ENCODE data around the gene TNNI3.

DNA sequence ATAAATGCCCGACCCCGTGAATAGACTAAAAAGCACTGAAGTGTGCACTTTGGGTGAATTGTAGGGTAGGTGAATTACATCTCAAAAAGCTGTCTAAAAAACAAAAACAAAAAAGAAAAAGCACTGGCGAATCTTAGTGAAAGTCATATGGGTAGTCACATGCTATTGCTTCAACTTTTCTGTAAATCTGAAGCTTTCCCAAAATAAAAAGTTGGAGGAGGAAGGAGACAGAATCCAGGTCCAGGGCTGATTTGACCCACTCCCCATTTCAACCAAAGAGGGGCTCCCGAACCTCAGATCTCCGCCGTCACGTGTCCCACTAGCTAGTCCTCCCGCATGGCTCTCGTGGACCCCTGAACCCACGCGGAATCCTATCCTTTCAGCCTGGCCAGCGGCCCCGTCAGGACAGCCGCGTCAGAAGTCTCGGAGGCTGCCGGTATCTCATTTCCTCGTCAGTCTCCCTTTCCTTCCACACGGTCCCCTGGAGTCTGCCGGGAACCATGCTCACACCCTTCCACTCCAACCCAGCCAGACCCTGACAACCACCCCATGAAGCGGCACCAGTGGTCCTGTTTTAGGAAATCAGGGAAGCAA lies 46.2 kb downstream of the TNNI3 start:
- no peak for TF ChIP-seq EZH2phosphoT487 (IDR thresholded peaks at IDR 0.05; ENCODE audit: borderline replicate concordance, low read depth, low read length)
- TF ChIP-seq, protein P1, sequence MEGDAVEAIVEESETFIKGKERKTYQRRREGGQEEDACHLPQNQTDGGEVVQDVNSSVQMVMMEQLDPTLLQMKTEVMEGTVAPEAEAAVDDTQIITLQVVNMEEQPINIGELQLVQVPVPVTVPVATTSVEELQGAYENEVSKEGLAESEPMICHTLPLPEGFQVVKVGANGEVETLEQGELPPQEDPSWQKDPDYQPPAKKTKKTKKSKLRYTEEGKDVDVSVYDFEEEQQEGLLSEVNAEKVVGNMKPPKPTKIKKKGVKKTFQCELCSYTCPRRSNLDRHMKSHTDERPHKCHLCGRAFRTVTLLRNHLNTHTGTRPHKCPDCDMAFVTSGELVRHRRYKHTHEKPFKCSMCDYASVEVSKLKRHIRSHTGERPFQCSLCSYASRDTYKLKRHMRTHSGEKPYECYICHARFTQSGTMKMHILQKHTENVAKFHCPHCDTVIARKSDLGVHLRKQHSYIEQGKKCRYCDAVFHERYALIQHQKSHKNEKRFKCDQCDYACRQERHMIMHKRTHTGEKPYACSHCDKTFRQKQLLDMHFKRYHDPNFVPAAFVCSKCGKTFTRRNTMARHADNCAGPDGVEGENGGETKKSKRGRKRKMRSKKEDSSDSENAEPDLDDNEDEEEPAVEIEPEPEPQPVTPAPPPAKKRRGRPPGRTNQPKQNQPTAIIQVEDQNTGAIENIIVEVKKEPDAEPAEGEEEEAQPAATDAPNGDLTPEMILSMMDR (conservative IDR thresholded peaks at IDR 0.05; ENCODE audit: low read length), result no peak

All from OCI-LY7 (cell line).